Fibroblast of the aortic adventitia (primary cell): Measurements from ENCODE around the gene NMRAL1. TPM values are rescaled to one million over a fixed set of nuclear protein-coding genes. Genes with fewer than 3 reads are reported as not detected.

Source experiments
- DNase-seq: peaks from one replicate; pipeline ENCODE4 v3.0.0-alpha.2; 2010; ENCODE audit warnings: low read depth
- H3K4me3 ChIP-seq: 2 replicates; pipeline ENCODE4 v1.5.1; 2011; ENCODE audit warnings: low read depth, mild to moderate bottlenecking, control low read depth, low read length, moderate library complexity
- CTCF ChIP-seq: IDR thresholded peaks from 2 replicates; pipeline ENCODE4 v1.5.1; 2011; ENCODE audit warnings: mild to moderate bottlenecking, low read length, control low read depth, inconsistent platforms; ENCODE audit not compliant: insufficient read depth
- small RNA-seq: library from RNA; depleted of rRNA; stranded (forward); fragments of <200 nt; gene quantifications from one replicate; pipeline ENCODE3, GENCODE V24; 2012
- total RNA-seq: library from RNA; depleted of rRNA; stranded (reverse); fragments of >200 nt; gene quantifications from 2 replicates; pipeline ENCODE4 v1.2.3, GENCODE V29; 2012; ENCODE audit warnings: low replicate concordance

Gene NMRAL1
- total RNA-seq, 1 donor = 43.4 TPM

- DNase-seq = no peak
- no peak for TF ChIP-seq CTCF
- H3K4me3 ChIP-seq = no peak overlapping the region
Measured at GRCh38 chr16:4412159-4412558, 62.3 kb downstream of the NMRAL1 start.

Small RNA genes lying within 50 kb of the gene (small RNA-seq; reads per million reads assigned to genes)
- not detected for gene AC012676.2

Other genes with a start within 250 kb of the NMRAL1 start
- gene SRL, start 232.5 kb downstream of the NMRAL1 start, total RNA-seq = 0.09 and 0.25 TPM in 2 replicates
- 5.5 and 10.6 TPM in 2 replicates for gene TFAP4, start 201.6 kb downstream of the NMRAL1 start, total RNA-seq
- gene GLIS2, start 158.6 kb downstream of the NMRAL1 start, total RNA-seq = 3.3 and 6.6 TPM in 2 replicates
- gene PAM16, start 123.3 kb downstream of the NMRAL1 start, total RNA-seq = 5.0 and 20.2 TPM in 2 replicates
- gene VASN, start 102.8 kb downstream of the NMRAL1 start, total RNA-seq = 130 and 136 TPM in 2 replicates
- 16.7 and 26.7 TPM in 2 replicates for gene CORO7, start 58.0 kb downstream of the NMRAL1 start, total RNA-seq
- gene DNAJA3, start 48.8 kb downstream of the NMRAL1 start, total RNA-seq = 33.3 and 44.0 TPM in 2 replicates
- 24.8 and 30.5 TPM in 2 replicates for gene HMOX2, start 1.8 kb upstream of the NMRAL1 start, total RNA-seq
- gene CDIP1, start 64.1 kb upstream of the NMRAL1 start, total RNA-seq = 11.8 and 20.3 TPM in 2 replicates
- gene C16orf96, start 81.7 kb upstream of the NMRAL1 start, total RNA-seq = under 0.01 TPM in 1 of 2 replicates, not detected in the other
- 5.2 and 7.1 TPM in 2 replicates for gene UBALD1, start 140.3 kb upstream of the NMRAL1 start, total RNA-seq
- 24.5 and 34.3 TPM in 2 replicates for gene MGRN1, start 150.2 kb upstream of the NMRAL1 start, total RNA-seq
- 15.4 and 48.3 TPM in 2 replicates for gene NUDT16L1, start 218.9 kb upstream of the NMRAL1 start, total RNA-seq